HepG2 (cell line): Measurements from ENCODE around the gene VPS52. TPM values are rescaled to one million over a fixed set of nuclear protein-coding genes. Genes with fewer than 3 reads are reported as not detected.

ENCODE experiments used
- CC2D1A ChIP-seq: sonication (generic); formaldehyde crosslinking; IDR thresholded peaks from 2 replicates; pipeline ENCODE4 v1.8.1; 2023; ENCODE audit warnings: mild to moderate bottlenecking, missing genetic modification reagents
- CENPX ChIP-seq: sonication (generic); formaldehyde crosslinking; IDR thresholded peaks from 2 replicates; pipeline ENCODE4 v1.9.0; 2021; ENCODE audit warnings: mild to moderate bottlenecking, missing genetic modification reagents, moderate library complexity
- EEA1 ChIP-seq: sonication (generic); formaldehyde crosslinking; IDR thresholded peaks from 2 replicates; pipeline ENCODE4 v1.5.1; 2020; ENCODE audit warnings: mild to moderate bottlenecking, missing genetic modification reagents, borderline replicate concordance
- FOXK1 ChIP-seq: sonication (generic); formaldehyde crosslinking; IDR thresholded peaks from 2 replicates; pipeline ENCODE4 v1.4.0; 2020; ENCODE audit warnings: low read depth, missing genetic modification reagents, borderline replicate concordance
- MEIS2 ChIP-seq: sonication (generic); formaldehyde crosslinking; IDR thresholded peaks from 2 replicates; pipeline ENCODE4 v1.9.0; 2021; ENCODE audit warnings: mild to moderate bottlenecking, missing genetic modification reagents
- NFATC3 ChIP-seq: sonication (generic); formaldehyde crosslinking; IDR thresholded peaks from 2 replicates; pipeline ENCODE4 v1.5.1; 2020; ENCODE audit warnings: mild to moderate bottlenecking, missing genetic modification reagents
- RFX5 ChIP-seq: IDR thresholded peaks from 2 replicates; pipeline ENCODE4 v1.6.1; 2011; ENCODE audit warnings: low read depth, low read length, improper control_type of control experiment
- SNAI1 ChIP-seq: sonication (generic); formaldehyde crosslinking; IDR thresholded peaks from 2 replicates; pipeline ENCODE4 v1.5.0; 2020; ENCODE audit warnings: mild to moderate bottlenecking, missing genetic modification reagents, borderline replicate concordance
- TBX2 ChIP-seq: sonication (generic); formaldehyde crosslinking; IDR thresholded peaks from 2 replicates; pipeline ENCODE4 v1.5.0; 2020; ENCODE audit warnings: missing genetic modification reagents, mild to moderate bottlenecking, borderline replicate concordance
- ZFY ChIP-seq: sonication (generic); formaldehyde crosslinking; IDR thresholded peaks from 2 replicates; pipeline ENCODE4 v1.4.0; 2020; ENCODE audit warnings: missing genetic modification reagents
- ZNF468 ChIP-seq: sonication (generic); formaldehyde crosslinking; IDR thresholded peaks from 2 replicates; pipeline ENCODE4 v1.8.0; 2022; ENCODE audit warnings: mild to moderate bottlenecking, moderate library complexity, missing genetic modification reagents
- ZNF543 ChIP-seq: sonication (generic); formaldehyde crosslinking; IDR thresholded peaks from 2 replicates; pipeline ENCODE4 v1.4.0; 2020; ENCODE audit warnings: mild to moderate bottlenecking, missing genetic modification reagents
- ZNF816 ChIP-seq: sonication (generic); formaldehyde crosslinking; IDR thresholded peaks from 2 replicates; pipeline ENCODE4 v1.8.0; 2022; ENCODE audit warnings: missing genetic modification reagents, mild to moderate bottlenecking, borderline replicate concordance
- polyA plus RNA-seq, 8 experiments: library from polyadenylated mRNA; depleted of rRNA in 3 of 8; stranded (reverse) in 7 of 8; unstranded in 1 of 8; fragments of >200 nt; fragmentation: Illumina TruSeq in 4 of 8; extraction: Trizol in 4 of 8; gene quantifications; 2 replicates each; pipeline versions ENCODE4 v1.2.1 to v1.2.3, GENCODE V29; 2011 to 2016; ENCODE audit warnings: low read depth in 4 of 8, missing spikeins in 1 of 8, mixed read lengths in 1 of 8; ENCODE audit not compliant: insufficient read depth in 1 of 8
- total RNA-seq, 5 experiments: library from RNA; depleted of rRNA; stranded (reverse); fragments of >200 nt; fragmentation: Illumina TruSeq; extraction: Trizol; gene quantifications; 2 replicates each; pipeline ENCODE4 v1.2.3, GENCODE V29; 2016; ENCODE audit warnings: low read depth in 1 of 5
- TF ChIP-seq, protein P1 (sequence below): IDR thresholded peaks from 2 replicates; pipeline ENCODE4 v1.6.1; 2018; ENCODE audit warnings: missing genetic modification reagents
- TF ChIP-seq, protein P2 (sequence below): sonication (generic); formaldehyde crosslinking; IDR thresholded peaks from 2 replicates; pipeline ENCODE4 v1.4.0; 2020; ENCODE audit warnings: missing genetic modification reagents
- TF ChIP-seq, protein P3 (sequence below): sonication (generic); formaldehyde crosslinking; IDR thresholded peaks from 2 replicates; pipeline ENCODE4 v1.5.0; 2020; ENCODE audit warnings: missing genetic modification reagents, mild to moderate bottlenecking, borderline replicate concordance
- TF ChIP-seq, protein P4 (sequence below): sonication (generic); formaldehyde crosslinking; IDR thresholded peaks from 2 replicates; pipeline ENCODE4 v1.4.0; 2020; ENCODE audit warnings: missing genetic modification reagents
- TF ChIP-seq, protein P5 (sequence below): sonication (generic); formaldehyde crosslinking; IDR thresholded peaks from 2 replicates; pipeline ENCODE4 v1.8.0; 2022; ENCODE audit warnings: missing genetic modification reagents, mild to moderate bottlenecking, inconsistent platforms, borderline replicate concordance
- TF ChIP-seq, protein P6 (sequence below): IDR thresholded peaks from 2 replicates; pipeline ENCODE4 v1.6.1; 2016; ENCODE audit warnings: missing genetic modification reagents, missing compliant biosample characterization
- TF ChIP-seq, protein P7 (sequence below): sonication (generic); formaldehyde crosslinking; IDR thresholded peaks from 2 replicates; pipeline ENCODE4 v1.5.0; 2020; ENCODE audit warnings: missing genetic modification reagents, mild to moderate bottlenecking, borderline replicate concordance

VPS52 gene
- total and polyA plus RNA-seq, 2 of the 13 experiments (the other 11 are each of a cell fraction or from before 2014, with no cell fraction given) = 48.9 to 85.5 TPM

DNA sequence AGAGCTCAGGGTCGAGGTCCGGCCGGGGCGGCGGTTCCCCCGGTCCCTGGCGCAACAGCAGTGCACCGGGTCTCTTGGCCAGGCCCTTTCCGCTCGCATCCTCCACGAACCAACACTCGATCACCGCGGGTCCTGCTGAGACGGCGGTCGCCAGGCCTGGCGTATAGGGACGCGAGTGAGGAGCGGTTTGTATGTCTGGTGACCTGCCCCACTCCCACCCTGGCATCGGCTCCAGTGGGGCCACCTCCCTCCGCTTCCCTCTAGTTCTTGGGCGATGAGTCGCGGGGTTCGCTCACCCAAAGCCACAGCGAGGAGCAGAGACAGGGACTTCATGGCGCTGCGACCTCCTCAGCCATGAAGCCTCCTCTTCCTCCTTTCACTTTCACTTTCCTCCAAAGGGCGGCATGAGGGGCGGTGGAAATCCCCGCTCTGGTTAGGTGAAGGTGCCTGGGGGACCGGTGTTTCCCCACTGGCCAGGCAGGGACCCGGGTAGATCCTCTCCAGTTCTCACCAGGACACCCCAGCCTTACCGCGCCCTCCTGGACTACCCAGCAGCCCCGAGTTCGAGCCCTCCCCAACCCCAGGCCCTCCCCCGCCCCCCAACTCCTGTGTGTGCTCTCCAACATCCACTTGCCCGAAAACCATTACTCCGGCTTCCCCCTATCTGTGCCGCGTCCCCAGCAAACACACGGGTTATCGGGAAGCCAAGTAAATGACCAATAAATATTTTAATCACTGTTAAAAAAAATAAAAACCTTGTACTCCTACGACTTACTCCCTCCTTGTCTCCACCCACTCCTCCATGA lies 42.2 kb upstream of the VPS52 start, which contains the start of gene TAPBP (continued):
- TF ChIP-seq, protein P1, sequence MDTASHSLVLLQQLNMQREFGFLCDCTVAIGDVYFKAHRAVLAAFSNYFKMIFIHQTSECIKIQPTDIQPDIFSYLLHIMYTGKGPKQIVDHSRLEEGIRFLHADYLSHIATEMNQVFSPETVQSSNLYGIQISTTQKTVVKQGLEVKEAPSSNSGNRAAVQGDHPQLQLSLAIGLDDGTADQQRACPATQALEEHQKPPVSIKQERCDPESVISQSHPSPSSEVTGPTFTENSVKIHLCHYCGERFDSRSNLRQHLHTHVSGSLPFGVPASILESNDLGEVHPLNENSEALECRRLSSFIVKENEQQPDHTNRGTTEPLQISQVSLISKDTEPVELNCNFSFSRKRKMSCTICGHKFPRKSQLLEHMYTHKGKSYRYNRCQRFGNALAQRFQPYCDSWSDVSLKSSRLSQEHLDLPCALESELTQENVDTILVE (CRISPR knock-in tag) = peak; percentile 63; the same call in 1 of the 2 replicates
- TF ChIP-seq FOXK1 (CRISPR knock-in tag) = peak; percentile 11; the same call in 1 of the 2 replicates
- TF ChIP-seq ZNF543 (CRISPR knock-in tag) = no peak
- no peak for TF ChIP-seq CENPX (CRISPR knock-in tag)
- TF ChIP-seq, protein P2, sequence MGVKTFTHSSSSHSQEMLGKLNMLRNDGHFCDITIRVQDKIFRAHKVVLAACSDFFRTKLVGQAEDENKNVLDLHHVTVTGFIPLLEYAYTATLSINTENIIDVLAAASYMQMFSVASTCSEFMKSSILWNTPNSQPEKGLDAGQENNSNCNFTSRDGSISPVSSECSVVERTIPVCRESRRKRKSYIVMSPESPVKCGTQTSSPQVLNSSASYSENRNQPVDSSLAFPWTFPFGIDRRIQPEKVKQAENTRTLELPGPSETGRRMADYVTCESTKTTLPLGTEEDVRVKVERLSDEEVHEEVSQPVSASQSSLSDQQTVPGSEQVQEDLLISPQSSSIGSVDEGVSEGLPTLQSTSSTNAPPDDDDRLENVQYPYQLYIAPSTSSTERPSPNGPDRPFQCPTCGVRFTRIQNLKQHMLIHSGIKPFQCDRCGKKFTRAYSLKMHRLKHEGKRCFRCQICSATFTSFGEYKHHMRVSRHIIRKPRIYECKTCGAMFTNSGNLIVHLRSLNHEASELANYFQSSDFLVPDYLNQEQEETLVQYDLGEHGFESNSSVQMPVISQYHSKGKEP (CRISPR knock-in tag) = peak; percentile 72; the same call in 1 of the 2 replicates
- 0 out of 2 replicates have a peak, but pooled peaks have one; percentile 71 for TF ChIP-seq CC2D1A (CRISPR knock-in tag)
- TF ChIP-seq, protein P3, sequence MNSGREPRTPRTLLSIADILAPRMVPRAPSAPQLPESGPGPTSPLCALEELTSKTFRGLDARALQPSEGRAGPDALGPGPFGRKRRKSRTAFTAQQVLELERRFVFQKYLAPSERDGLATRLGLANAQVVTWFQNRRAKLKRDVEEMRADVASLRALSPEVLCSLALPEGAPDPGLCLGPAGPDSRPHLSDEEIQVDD (CRISPR knock-in tag) = no peak
- peak; percentile 36; the same call in 1 of the 2 replicates for TF ChIP-seq TBX2
- TF ChIP-seq ZFY = peak; percentile 87
- TF ChIP-seq NFATC3 (CRISPR knock-in tag) = no peak
- TF ChIP-seq, protein P4, sequence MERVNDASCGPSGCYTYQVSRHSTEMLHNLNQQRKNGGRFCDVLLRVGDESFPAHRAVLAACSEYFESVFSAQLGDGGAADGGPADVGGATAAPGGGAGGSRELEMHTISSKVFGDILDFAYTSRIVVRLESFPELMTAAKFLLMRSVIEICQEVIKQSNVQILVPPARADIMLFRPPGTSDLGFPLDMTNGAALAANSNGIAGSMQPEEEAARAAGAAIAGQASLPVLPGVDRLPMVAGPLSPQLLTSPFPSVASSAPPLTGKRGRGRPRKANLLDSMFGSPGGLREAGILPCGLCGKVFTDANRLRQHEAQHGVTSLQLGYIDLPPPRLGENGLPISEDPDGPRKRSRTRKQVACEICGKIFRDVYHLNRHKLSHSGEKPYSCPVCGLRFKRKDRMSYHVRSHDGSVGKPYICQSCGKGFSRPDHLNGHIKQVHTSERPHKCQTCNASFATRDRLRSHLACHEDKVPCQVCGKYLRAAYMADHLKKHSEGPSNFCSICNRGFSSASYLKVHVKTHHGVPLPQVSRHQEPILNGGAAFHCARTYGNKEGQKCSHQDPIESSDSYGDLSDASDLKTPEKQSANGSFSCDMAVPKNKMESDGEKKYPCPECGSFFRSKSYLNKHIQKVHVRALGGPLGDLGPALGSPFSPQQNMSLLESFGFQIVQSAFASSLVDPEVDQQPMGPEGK (CRISPR knock-in tag) = peak; percentile 44; the same call in 1 of the 2 replicates
- TF ChIP-seq, protein P5, sequence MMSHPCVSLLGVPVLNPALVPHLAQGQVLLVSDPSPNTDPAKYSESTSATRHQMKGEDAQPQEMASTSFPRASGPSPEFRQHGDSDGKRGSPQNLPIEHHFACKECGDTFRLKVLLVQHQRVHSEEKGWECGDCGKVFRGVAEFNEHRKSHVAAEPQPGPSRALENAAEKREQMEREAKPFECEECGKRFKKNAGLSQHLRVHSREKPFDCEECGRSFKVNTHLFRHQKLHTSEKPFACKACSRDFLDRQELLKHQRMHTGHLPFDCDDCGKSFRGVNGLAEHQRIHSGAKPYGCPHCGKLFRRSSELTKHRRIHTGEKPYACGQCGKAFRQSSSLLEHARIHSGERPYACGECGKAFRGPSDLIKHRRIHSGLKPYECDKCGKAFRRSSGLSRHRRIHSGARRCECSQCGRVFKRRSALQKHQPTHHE = no peak
- peak; percentile 56; the same call in 1 of the 2 replicates for TF ChIP-seq ZNF816 (CRISPR knock-in tag)
- no peak for TF ChIP-seq RFX5
- TF ChIP-seq MEIS2 = peak; percentile 54; the same call in 1 of the 2 replicates
- 0 out of 2 replicates have a peak, but pooled peaks have one; percentile 41 for TF ChIP-seq SNAI1 (CRISPR knock-in tag)
- TF ChIP-seq, protein P6, sequence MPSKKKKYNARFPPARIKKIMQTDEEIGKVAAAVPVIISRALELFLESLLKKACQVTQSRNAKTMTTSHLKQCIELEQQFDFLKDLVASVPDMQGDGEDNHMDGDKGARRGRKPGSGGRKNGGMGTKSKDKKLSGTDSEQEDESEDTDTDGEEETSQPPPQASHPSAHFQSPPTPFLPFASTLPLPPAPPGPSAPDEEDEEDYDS (CRISPR knock-in tag) = peak; percentile 35; the same call in 1 of the 2 replicates
- TF ChIP-seq EEA1 (CRISPR knock-in tag) = peak; percentile 36; the same call in 1 of the 2 replicates
- TF ChIP-seq, protein P7, sequence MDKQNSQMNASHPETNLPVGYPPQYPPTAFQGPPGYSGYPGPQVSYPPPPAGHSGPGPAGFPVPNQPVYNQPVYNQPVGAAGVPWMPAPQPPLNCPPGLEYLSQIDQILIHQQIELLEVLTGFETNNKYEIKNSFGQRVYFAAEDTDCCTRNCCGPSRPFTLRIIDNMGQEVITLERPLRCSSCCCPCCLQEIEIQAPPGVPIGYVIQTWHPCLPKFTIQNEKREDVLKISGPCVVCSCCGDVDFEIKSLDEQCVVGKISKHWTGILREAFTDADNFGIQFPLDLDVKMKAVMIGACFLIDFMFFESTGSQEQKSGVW (CRISPR knock-in tag) = no peak
- no peak for TF ChIP-seq ZNF468 (CRISPR knock-in tag)
